HG03108 (cell line): Measurements from ENCODE around the gene PHF23.

Source experiments
- ATAC-seq: cut with Tn5 transposase; IDR thresholded peaks from one replicate; pipeline ENCODE4 v1.9.1; 2021; ENCODE audit warnings: moderate library complexity; ENCODE audit not compliant: unreplicated experiment

PHF23 gene

GRCh38 chr17:7239091-7240027 lies at the start of gene PHF23:
Gene PHF23, minus strand, starts transcription at chr17:7239457. Its CDS starts 178 bp downstream, at chr17:7239279.
- peak; percentile 45 for ATAC-seq

GRCh38 chr17:7285679-7286078 lies 46.4 kb upstream of the PHF23 start:
- no peak for ATAC-seq

- ATAC-seq = no peak
These were observed 45.7 kb upstream of the PHF23 start for GRCh38 chr17:7284911-7285310.

- no peak for ATAC-seq
These were observed 44.4 kb upstream of the PHF23 start for GRCh38 chr17:7283471-7284216.

GRCh38 chr17:7282752-7283321 lies 43.6 kb upstream of the PHF23 start:
- ATAC-seq = no peak

- ATAC-seq = no peak
These were observed 42.9 kb upstream of the PHF23 start for GRCh38 chr17:7281953-7282751.

- peak; percentile 53 for ATAC-seq
These were observed 42.1 kb upstream of the PHF23 start, which contains the start of gene SLC2A4 for GRCh38 chr17:7281074-7281952. Gene SLC2A4, plus strand, starts transcription at chr17:7281718. Its CDS starts 217 bp downstream, at chr17:7281935.

- peak; percentile 60 for ATAC-seq
These were observed 41.3 kb upstream of the PHF23 start for GRCh38 chr17:7280519-7281073.

- ATAC-seq = no peak
These were observed 40.2 kb upstream of the PHF23 start for GRCh38 chr17:7279448-7279847.

- no peak for ATAC-seq
These were observed 27.5 kb upstream of the PHF23 start for GRCh38 chr17:7266784-7267183.

GRCh38 chr17:7263801-7264078 lies 24.5 kb upstream of the PHF23 start:
- no peak for ATAC-seq

- no peak for ATAC-seq
These were observed 23.9 kb upstream of the PHF23 start for GRCh38 chr17:7262935-7263800.

- no peak for ATAC-seq
These were observed 23.1 kb upstream of the PHF23 start, which contains the start of gene CLDN7 for GRCh38 chr17:7262192-7262934. Gene CLDN7, minus strand, starts transcription at chr17:7262478. Its CDS starts 435 bp downstream, at chr17:7262043.

GRCh38 chr17:7261379-7262191 lies 22.3 kb upstream of the PHF23 start:
- ATAC-seq = no peak

GRCh38 chr17:7260651-7261378 lies 21.6 kb upstream of the PHF23 start:
- ATAC-seq = no peak

- ATAC-seq = no peak
These were observed 20.9 kb upstream of the PHF23 start for GRCh38 chr17:7260151-7260550.
